RKO (cell line): ENCODE results near the gene SLC39A11.
A peak's percentile ranks its signal among the peaks of the same experiment; 100 is the strongest.
"Not testable (repeated sequence)": the region's sequence is repeated elsewhere in the genome, so short reads cannot be mapped to it uniquely, and the experiment has no call there.

Source experiments
- DNase-seq: peaks from one replicate; pipeline ENCODE4 v3.0.0-alpha.2; 2016; ENCODE audit warnings: low spot score

SLC39A11 gene

GRCh38 chr17:72947475-72947874 lies 145.0 kb downstream of the SLC39A11 start:
- DNase-seq = no peak

- DNase-seq = no peak
These were observed 145.8 kb downstream of the SLC39A11 start for GRCh38 chr17:72946696-72947095.

DNA sequence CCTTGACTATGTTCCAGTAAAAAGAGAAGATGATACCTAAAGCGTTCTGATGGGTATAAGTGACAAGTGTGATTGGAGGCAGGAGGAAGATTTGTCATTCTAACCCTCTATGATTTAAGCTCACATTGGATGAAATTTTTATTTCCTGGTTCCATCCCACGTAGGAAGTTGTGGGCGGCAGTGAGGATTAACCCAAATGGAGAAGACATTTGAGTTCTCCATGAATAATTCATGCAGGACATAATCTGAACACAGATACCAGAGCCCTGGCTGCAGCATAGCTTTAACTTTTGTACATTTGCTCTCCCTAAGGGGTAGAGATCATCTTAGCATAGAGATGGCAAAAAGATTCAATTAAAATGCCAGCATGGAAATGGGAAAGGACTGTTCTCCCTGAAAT lies 146.3 kb downstream of the SLC39A11 start:
- DNase-seq = no peak

DNA sequence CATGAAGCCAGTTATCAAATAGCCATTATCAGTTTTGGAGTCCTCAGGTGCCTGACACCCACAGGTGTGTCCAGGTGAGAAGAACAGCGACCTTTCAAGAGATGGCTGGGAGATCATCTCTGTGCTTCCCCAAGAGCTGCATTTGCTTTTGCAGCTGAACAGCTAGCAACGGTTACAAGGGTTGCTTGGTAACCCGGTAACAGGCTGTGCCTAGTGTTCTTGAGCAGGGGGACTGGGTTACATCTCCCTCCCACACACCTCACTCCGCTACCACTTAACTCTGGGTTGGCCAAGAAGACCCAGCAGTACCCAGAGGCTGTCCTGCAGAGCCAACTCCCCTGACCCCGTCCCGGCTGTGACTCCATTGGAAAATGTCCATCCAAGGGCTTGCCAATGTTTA lies 147.0 kb downstream of the SLC39A11 start:
- no peak for DNase-seq

DNA sequence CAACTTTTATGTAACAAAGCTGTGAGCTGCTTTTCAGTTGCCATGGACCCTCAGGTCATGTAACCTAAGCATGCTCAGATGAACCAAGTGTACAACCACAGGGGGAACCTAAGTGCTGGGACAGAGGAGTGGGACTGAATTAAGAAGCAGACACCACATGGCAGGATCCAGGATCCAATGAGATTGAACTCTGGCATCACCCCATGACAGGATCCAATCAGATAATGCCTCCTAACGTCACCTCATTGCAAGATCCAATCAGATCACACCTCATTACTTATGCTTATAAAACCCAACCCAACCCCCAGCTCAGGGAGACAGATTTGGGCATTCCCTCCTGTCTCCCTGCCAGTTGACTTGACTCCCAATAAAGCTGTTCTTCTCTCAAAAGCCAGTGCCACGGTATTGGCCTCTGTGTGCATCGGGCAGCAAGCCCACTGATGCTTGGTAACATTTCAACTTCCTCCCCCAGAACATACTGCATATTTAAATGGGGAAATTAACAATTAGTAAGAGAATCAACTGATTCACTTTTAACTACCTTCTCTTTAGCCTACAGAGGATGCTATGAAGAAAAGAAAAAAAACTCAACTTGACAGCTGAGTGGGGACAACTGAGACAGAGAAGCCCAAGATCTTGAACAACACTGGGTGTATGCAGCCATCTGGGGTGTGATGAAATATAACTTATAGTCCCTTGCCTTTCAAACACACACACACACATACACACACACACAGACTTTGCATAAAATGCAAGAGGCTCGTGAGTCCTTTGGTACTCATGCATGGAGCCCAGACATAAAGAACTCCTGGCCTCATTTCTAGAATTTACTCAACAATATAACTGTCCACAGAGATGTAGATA lies 148.4 kb downstream of the SLC39A11 start:
- no peak for DNase-seq

DNA sequence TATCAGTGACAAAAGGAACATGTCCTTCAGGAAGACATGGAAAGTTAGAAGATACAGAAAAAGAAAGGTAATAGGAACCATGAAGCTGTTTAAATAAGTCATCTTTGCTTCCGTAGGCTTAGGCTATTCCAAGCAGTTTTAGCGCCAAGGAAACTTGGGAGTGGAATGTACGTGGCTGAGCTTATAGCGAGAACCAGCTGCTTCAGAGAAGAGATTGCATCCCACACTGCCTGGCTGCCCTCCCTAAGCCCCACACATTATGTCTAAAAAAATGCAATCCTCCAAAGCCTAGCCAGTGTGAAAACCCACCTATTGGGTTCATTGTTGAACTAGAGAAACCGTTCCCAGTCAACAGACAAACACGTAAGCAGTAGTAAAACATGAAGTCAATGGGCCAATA lies 149.9 kb downstream of the SLC39A11 start:
- DNase-seq = no peak

- no peak for DNase-seq
These were observed 152.0 kb downstream of the SLC39A11 start for GRCh38 chr17:72940496-72940895.

DNA sequence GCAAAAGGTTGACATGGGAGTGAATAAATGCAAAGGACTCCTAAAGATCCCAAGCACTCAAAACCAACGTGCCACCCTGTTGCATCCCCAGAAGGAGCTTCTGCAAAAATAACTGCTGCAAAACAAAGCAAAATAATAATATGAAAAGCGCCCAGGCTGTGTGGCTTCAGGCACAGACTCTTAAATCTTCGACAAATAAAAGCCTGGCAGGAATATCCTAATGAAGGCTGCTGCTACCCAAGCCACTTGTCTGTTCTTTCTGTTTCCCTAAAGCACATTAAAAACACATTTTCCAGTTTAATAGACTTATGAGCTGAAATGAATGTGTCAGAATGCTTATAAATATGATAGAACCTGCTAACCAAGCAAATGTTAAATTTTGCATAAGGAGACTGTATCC lies 154.0 kb downstream of the SLC39A11 start:
- DNase-seq = no peak

DNA sequence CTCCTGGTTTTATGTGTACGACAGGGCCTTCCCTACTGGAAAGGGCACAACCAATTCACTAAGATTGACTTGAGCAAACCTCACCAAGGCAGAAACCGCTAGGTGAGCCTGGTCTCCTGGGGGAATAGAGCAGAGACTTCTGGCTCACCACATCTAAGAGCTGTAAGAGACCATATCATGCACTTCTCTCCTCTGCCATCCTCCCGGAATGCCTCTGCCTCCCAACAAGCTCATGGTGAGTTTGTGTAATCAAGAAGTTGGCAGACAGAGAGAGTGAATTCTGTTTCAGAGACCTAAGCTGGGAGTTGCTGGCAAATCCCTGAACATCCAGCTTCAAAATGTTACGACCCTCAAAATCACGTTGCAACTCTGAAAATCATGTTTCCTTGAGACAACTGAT lies 154.8 kb downstream of the SLC39A11 start:
- no peak for DNase-seq

DNA sequence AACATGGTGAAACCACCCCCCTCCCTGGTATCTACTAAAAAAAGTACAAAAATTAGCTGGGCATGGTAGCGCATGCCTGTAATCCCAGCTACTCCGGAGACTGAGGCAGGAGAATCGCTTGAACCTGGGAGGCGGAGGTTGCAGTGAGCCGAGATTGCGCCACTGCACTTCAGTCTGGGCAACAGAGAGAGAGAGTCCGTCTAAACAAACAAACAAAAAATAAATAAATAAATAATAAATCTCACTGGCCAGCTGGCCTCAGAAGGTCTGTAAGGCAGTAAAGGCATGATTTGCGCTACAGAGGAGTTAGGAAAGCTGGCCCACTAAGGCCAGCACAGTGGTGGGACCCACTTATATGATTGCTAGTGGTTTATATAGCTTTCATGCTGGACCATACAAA lies 155.2 kb downstream of the SLC39A11 start:
- not testable (repeated sequence) for DNase-seq

DNA sequence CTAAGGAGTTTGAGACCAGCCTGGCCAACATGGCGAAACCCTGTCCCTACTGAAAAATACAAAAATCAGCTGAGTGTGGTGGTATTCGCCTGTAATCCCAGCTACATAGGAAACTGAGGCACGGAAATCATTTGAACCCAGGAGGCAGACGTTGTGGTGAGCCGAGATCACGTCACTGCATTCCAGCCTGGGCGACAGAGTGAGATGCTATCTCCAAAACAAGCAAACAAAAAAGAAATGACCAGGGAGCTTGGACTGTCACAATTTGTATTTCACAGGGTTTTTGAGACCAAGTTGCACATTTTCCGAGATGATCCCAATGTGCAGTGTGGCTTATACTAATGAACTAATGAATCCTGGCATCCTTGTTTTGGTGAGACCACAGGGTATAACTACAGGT lies 156.5 kb downstream of the SLC39A11 start:
- no peak for DNase-seq

DNA sequence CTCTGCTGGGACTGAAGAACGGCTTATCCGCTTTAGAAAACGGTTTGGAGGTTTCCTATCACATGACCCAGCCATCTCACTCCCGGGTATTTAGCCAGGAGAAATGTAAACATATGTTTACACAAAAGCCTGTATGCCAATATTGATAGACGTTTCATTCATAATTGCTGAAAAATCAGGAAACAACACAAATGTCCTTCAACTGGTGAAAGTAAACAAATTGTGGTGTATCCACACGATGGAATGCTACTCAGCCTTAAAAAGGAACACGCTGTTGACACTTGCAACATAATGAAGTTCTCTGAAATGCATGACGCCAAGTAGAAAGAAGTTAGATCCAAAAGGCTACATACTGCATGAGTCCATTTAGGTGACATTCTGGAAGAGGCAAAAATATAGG lies 157.6 kb downstream of the SLC39A11 start:
- no peak for DNase-seq

DNA sequence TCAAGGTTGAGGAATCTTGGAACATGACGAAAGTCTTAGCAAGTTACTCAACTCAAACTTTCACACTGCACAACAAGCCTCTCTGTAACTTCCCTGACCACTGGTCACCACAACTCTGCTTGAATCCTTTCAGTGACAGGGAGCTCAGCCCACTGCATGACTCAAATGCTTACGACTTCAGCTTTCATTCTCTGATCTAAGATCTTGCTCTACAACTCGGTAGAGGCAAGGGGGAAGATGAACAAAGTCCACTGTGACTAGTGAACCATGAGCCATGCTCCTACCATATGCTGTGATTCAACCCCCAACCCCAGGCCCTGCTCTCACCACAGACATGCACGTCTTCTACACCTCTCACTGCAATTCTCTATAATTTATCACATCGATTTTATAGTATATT lies 160.9 kb downstream of the SLC39A11 start:
- DNase-seq = peak; percentile 3

- no peak for DNase-seq
These were observed 161.3 kb downstream of the SLC39A11 start for GRCh38 chr17:72931163-72931562.

DNA sequence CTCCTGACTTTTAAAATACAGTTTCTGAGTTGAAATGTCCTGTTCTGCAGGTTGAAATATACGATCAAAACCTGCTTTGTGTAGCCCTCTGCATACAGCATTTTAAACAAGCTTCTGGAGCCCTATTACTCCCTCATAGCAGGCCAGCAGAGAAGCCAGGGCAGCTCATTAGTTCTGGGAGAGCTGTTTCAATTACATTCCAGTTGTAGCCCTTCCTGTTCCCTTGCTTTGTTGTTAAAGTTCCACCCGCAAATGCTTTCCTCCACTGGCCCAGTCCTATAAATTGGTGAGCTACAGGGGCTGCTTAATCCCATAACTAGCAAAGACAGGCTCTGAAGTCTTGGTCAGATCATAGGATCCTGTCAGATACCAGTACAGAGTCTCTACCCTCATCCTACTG lies 162.5 kb downstream of the SLC39A11 start:
- no peak for DNase-seq

- no peak for DNase-seq
These were observed 163.9 kb downstream of the SLC39A11 start for GRCh38 chr17:72928454-72929136.

GRCh38 chr17:72927760-72928159 lies 164.7 kb downstream of the SLC39A11 start:
- DNase-seq = no peak

DNA sequence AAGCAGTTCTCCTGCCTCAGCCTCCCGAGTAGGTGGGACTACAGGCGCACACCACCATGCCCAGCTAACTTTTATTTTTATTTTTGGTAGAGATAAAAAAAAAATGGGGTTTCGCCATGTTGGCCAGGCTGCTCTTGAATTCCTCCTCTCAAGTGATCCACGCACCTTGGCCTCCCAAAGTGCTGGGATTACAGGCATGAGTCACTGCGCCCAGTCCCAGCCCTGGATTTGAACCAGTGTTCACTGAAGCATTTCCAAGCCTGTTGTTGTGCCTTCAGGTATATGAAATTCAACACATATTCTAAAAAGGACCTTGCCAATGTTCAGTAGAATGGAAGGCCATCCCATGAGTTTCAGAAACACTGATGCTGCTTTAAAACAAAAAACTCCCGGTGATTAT lies 165.3 kb downstream of the SLC39A11 start:
- DNase-seq = no peak

GRCh38 chr17:72926171-72926570 lies 166.3 kb downstream of the SLC39A11 start:
- no peak for DNase-seq

DNA sequence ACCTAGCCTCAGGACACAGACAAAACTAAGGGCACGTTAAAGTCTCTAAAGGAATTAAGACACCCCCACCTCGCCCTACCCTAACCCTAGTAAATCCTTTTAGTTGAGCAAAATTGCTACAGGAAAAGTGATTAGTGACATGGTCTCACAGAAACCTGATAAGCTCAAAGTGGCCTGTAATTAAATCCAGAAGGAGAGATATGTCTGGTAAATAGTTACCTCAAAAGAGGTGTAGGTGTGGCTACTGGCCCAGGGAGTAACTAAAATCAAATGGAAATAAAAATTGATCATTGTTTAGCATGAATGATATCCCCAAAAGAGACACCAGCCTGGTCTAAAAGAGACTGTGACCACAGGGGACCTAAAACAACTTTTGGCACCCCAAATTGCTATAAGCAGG lies 168.3 kb downstream of the SLC39A11 start:
- DNase-seq = no peak

DNA sequence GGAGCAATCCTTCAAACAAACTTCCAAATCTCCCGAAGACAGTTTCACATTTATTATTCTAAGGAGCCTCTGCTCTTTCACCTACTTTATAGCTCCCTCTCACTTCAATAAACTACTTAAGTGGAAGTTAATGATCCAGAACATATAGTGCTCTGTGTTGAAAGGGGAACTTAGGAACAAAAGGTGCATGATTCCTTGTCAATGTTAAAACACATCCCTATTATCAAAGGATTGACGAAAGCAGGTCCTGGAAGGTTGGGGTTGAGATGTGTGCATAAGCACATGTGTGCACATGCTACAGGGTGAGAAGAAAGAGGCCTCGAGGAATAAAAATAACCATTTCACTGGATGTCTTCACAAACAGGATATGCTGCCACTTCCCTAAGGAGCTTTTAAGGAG lies 170.3 kb downstream of the SLC39A11 start:
- DNase-seq = no peak

GRCh38 chr17:72921347-72922054 lies 171.0 kb downstream of the SLC39A11 start:
- DNase-seq = no peak

- no peak for DNase-seq
These were observed 172.0 kb downstream of the SLC39A11 start for GRCh38 chr17:72920513-72920912.
